HG03095 (cell line): ENCODE results near the gene INO80.

ENCODE experiments used
- ATAC-seq: cut with Tn5 transposase; IDR thresholded peaks from one replicate; pipeline ENCODE4 v1.9.1; 2021; ENCODE audit warnings: moderate library complexity; ENCODE audit not compliant: unreplicated experiment

INO80 gene

DNA sequence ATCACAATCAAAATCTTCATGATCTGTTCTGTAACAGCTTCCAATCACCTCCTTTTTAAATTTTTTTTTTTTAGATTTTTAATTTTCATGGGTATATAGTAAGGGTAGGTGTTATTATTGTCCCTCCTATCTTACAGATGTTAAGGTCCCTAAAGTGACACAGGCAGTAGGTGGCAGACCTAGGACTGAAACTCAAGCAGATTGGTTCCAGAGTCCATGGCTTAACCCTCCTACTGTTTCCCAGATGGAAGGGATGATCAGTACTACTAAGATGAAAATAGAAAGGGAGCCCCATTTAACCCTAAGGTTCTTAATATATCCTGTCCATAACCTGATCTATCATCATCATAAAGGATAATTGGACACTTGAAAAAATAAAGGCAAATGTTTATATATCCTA is 105.7 kb downstream of the INO80 start:
- ATAC-seq, result no peak

DNA sequence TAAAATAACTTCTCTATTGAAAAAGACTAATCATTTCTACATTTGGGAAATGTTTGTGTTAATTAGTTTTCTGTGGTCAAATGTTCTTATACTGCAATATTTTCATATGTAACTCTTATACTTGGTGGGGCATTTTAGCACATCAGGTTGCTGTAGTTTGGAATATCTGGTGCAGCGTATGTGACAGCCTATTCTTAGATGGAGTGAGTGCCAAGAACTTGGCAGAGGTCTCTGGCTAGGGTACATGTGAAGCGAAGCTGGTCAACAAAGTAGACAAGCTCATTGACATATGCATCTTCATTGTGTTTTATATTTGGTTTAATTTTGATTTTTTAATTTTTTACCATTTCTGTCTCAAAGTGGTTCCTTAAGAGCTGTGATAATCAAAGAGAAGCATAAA is 109.6 kb downstream of the INO80 start:
- no peak for ATAC-seq

- no peak for ATAC-seq
Measured at GRCh38 chr15:41004490-41004889, 111.6 kb downstream of the INO80 start.

DNA sequence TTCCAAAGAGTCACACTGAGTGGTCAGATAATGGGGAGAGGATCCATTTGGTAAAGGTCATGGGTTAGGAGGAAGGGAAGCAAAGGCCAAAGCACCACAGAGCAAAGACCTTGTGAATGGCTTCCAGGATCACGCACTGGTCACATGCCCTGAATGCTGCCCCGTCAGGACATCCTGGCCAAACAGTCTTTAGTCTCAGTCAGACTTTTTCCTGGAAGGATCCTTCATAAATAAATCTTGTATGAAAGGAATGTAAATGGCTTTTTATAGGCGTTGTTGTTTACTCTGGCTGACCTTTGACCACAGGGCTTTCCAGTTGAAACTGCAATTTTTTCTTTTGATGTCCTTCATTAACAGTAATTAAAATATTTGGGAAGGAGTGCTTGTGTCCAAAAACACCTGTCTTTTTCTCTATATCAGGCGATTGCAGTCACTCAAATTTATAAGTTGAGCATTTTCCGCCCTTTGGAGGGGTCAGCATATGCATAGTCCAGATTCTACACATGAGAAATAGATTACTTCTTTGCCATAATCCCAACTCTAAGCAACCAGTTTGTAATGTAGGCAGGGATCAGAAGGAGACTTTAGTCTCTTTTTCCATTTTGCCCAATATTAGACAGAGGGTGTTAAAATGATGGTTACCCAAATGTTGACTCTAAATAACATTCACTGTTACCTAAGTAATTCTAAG is 114.4 kb downstream of the INO80 start:
- no peak for ATAC-seq

DNA sequence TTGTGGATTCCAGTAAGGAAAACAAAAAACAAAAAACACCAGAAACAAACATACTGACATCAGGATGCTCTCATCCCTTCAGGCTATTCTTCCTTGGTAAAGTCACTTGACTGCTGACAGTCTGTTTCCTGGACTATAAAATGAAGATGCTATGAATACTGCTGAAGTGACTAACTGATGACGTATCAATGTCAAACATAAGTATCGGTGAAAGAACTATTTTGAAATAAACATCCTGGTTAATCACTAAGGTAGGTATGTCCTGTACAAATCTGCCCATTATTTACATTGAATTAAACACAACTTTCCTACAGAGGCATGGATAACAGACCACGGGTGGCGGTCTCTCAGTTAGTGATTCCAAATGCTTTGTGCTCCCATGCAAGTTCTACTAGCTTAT is 116.9 kb downstream of the INO80 start:
- no peak for ATAC-seq

GRCh38 chr15:40995656-40996055 is 120.4 kb downstream of the INO80 start:
- no peak for ATAC-seq

DNA sequence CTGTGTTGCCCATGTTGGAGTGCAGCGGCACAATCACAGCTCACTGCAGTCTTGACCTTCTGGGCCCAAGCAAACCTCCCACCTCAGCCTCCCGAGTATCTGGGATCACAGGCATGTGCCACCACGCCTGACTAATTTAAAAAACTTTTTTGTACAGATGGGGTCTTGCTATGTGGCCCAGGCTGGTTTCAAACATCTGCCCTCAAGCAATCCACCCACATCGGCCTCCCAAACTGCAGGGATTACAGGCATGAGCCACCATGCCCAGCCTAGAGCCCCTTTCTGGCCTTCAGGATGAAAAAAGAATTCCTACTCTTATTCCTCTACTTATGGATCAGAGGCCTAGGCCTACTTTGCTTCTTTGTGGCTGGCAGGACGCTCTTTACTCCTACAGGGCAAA is 123.3 kb downstream of the INO80 start:
- no peak for ATAC-seq

DNA sequence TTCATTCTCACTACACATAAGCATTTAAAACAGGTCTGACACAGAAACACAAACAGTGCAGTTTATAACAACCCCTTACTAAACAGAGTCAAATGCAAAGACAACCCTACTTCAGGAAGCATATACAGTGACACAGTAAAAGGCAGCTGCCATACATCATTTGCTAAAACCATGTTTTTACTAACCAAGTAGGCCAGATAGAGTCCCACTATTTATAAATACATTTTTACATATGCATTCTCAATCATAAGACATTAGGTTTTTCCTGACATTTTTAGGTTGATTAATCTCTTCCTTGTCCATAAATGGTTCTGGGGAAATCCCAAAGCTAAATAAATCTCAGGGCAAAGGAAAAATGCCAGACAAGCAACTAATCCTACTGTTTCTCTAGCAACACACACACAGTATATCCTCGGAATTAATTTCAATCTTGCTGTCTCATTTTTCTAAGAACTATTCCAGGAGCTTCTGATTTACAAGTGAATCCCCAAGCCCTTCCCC is 123.8 kb downstream of the INO80 start:
- no peak for ATAC-seq

DNA sequence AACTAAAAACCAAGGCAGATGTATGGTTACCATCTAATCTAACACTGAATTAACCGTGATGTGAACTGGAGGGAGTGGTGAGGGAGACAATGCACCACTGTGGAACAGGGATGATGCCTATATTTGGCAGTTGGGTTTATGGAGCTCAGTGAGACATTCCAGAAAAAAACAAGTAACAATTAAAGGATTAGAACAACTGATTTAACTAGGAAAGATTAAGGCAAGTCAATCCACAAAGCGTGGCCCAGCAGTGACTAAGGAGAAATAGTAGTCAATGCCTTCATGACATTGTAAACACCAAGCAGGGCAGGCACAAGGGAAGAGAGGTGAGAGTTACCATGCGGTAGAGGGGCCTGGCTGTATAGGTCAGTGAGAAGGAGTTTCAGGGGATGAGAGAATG is 124.7 kb downstream of the INO80 start:
- no peak for ATAC-seq

- no peak for ATAC-seq
Measured at GRCh38 chr15:40990789-40991188, 125.3 kb downstream of the INO80 start.

DNA sequence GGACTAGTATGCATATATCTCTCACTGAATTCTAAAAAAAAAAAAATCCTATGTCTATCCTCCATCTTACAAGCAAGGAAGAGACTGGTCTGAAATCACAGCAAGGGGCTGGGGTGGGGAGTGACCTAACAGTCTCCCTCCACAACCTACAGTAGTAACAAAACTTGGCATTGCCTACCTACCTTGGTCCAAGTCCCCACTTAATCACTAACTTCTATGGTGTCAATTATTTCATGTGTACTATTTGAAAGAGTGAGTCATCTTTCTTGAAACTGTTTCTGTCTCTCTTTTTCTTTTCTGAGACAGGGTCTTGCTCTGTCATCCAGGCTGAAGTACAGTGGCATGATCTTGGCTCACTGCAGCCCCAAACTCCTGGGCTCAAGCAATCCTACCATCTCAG is 126.0 kb downstream of the INO80 start:
- ATAC-seq, result no peak

GRCh38 chr15:40988156-40988555 is 127.9 kb downstream of the INO80 start:
- ATAC-seq, result no peak

DNA sequence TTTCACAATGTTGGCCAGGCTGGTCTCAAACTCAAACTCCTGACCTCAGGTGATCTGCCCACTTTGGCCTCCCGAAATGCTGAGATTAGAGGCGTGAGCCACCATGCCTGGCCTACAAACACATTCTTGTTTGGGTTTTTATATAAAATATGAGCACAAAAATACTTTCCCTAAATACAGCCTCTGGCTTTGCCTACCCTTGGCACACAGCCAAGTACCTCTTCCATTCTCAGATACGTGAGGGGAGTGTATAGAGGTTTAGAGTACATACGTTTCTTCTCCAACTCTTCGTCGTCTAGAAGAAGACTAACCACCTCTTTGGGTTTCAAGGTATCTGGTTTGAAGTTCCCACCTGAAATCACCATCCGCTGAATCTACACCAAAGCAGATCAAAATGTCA is 129.3 kb downstream of the INO80 start:
- ATAC-seq, result no peak

DNA sequence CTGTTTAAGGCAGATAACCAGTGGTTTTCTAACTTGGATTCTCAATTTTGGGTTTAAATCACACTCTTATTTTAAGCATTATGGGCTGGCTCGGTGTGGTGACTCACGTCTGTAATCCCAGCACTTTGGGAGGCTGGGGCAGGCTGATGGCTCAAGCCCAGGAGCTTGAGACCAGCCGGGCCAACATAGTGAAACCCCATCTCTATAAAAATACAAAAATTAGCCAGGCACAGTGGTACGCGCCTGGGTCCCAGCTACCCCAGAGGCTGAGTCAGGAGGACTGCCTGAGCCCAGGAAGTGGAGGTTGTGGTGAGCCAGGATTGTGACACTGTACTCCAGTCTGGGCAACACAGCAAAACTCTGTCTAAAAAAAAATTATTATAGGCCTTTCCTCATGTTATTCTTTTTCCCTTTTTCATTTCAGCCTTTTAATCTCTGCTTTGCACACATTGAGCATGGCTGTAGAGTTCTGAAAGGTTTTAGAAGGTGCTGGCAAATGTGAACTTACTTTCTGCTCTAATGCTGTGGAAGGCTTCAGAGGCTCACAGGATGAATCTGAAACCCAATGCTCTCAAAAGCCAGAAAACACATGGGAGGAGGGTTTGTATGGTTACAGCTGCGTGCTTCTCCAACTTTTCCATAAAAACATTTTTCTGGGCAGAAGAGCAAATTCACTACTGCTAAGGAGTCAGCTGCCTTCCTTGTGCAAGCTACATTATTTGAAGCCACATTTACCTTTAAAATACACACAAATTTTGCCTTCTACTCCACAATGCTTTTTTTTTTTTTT is 130.3 kb downstream of the INO80 start:
- no peak for ATAC-seq

DNA sequence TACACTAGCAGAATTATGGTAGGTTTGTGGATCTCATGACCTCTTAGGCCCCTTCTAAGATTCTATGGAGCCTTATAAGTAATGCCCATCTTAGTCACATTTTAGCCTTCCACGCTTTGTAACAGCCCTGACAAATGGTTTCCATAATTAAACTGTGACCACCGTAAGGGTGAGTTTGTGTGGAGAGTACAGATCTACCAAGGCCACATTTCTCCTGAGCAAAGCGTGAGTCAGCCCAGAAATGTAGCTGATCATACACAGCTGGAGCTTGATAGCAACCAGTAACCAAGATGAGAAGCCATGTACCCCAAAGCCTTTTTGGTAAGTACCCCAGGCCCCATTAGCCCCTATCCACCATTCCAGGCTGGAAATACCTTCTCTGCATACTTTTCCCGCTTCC is 131.1 kb downstream of the INO80 start:
- no peak for ATAC-seq

GRCh38 chr15:40984406-40984805 is 131.7 kb downstream of the INO80 start:
- ATAC-seq, result no peak

DNA sequence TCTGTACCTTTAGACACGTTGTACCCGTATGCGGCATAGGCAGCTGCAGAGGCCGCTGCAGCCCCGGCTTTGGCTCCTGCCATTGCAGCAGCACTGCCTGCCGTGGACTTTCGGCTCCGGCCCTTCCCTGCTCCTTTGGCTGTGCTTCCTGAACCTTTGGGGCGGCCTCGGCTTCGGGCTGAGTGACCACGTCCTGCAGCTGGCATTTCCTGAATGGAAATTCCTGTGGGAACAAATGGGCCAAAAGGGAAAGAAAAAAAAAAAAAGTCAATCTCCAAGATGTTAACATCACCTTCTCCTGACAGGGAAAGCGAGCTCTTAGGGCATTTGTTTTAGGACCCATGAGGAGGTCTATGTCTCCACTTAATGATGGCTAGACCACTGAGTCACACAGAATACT is 133.2 kb downstream of the INO80 start:
- no peak for ATAC-seq

DNA sequence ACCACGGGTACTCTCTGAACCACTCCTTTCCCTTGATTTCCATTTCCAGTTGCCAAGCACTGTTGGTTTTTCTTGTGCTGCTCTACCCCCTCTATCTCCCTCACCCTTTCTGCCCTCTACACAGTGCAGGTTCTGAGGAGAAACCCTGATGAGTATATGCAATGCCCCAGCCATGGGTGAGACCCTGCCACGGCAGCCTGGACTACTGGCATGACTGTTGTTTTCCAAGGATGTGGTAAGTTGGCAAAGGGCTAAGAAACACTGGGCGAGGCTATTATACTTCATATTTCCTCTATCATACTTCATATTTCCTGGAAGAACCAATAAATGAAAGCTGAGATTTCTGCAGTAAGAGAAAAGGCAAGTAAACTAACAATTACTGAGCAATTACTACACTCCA is 134.9 kb downstream of the INO80 start:
- ATAC-seq, result no peak

DNA sequence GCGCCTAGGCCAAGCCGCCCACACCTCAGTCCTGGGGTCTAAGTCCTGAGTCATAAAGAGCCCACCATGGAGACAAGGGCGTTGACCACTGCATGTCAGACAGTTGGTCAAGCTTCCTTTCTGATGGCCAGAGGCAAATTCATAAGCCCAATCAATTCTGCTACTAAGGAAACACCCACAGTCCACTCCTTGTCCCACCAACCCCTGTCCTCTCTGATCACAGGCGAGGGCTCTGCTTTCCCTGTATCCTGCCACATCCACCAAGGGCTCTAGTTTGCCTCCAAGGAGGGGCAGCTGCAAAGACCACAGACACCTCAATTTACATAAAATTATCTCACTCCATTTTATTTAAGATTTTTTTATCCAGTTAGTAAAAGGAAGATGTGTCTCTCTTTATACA is 137.5 kb downstream of the INO80 start:
- ATAC-seq, result no peak

- no peak for ATAC-seq
Measured at GRCh38 chr15:40978141-40978540, 137.9 kb downstream of the INO80 start.

GRCh38 chr15:40976819-40977218 is 139.3 kb downstream of the INO80 start:
- no peak for ATAC-seq

DNA sequence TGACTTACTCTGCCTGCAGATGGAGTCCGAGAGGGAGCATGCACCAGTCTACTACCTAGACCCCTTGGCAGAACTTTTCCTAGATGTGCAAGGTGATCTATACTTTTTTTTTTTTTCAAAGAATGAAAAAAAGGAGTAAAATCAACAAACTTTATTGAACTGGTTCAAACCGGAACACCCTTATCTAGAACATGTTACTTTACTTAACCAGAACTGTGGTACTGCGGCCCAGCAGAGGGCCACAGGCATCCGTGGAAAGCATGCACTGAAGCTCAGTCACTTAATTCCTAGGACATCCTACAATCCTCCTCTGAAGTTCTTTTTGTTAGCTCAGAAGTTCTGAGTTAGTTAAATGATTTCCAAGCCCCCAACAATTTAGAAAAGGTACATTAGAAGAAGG is 141.2 kb downstream of the INO80 start:
- ATAC-seq, result no peak
